ENCODE data around the gene CCL13. TPM values are rescaled to one million over a fixed set of nuclear protein-coding genes. Genes with fewer than 3 reads are reported as not detected.

The CCL13 gene
- total and polyA plus RNA-seq, 2 of the 8 experiments (the other 6 are each of a cell fraction or from before 2014, with no cell fraction given) = not detected

DNA sequence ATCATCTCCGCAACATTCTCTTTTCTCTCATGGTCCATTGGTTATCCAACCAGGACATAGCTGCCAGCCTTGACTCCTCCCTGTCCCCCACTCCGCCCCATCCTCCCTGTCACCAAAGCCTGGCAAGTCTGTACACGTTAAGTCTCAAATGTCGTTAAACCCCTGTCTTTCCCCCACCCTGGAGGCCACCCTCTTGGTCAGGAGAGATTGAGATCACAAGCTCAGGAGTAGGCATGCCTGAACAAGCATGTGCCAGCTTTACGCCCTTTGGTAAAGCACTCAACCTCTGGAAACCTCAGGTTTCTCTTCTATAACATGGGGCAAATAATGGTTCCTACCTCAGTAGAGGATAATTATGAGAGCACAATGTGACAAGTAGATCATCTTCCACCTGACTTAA lies 44.9 kb downstream of the CCL13 start (continued):
- TF ChIP-seq, protein P1, sequence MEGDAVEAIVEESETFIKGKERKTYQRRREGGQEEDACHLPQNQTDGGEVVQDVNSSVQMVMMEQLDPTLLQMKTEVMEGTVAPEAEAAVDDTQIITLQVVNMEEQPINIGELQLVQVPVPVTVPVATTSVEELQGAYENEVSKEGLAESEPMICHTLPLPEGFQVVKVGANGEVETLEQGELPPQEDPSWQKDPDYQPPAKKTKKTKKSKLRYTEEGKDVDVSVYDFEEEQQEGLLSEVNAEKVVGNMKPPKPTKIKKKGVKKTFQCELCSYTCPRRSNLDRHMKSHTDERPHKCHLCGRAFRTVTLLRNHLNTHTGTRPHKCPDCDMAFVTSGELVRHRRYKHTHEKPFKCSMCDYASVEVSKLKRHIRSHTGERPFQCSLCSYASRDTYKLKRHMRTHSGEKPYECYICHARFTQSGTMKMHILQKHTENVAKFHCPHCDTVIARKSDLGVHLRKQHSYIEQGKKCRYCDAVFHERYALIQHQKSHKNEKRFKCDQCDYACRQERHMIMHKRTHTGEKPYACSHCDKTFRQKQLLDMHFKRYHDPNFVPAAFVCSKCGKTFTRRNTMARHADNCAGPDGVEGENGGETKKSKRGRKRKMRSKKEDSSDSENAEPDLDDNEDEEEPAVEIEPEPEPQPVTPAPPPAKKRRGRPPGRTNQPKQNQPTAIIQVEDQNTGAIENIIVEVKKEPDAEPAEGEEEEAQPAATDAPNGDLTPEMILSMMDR (IDR thresholded peaks at IDR 0.05; ENCODE audit: control extremely low read depth in 1 of 3, insufficient read depth in 1 of 3, low read depth in 1 of 3, low read length in 3 of 3) = no peak
- no peak for TF ChIP-seq CBX8 (IDR thresholded peaks at IDR 0.05; ENCODE audit: borderline replicate concordance, low read depth, low read length)
